Heart left ventricle (tissue), 16 donors: ENCODE results near the gene MRPL36. TPM values are rescaled to one million over a fixed set of nuclear protein-coding genes. Genes with fewer than 3 reads are reported as not detected.

Experiments
- ATAC-seq, 4 donors: fragments of 200-7000 bp; cut with Tn5 transposase; one replicate each; pipeline ENCODE4 v1.9.1; 2020 to 2022; ENCODE audit warnings: moderate library complexity in 4 of 4, mild to moderate bottlenecking in 3 of 4, moderate number of reproducible peaks in 1 of 4
- DNase-seq, 5 donors: peaks; one replicate each; pipeline ENCODE4 v3.0.0-alpha.2; 2020
- H3K27ac ChIP-seq, 12 donors: fragments of 200-600 bp; sonication (generic) in 4 of 12; one replicate each; pipeline versions ENCODE4 v1.5.0 to v1.8.0; 2016 to 2022; ENCODE audit warnings: mild to moderate bottlenecking in 2 of 12
- H3K27me3 ChIP-seq, 9 donors: fragments of 200-600 bp; sonication (generic) in 2 of 9; one replicate each; pipeline versions ENCODE4 v1.5.1 to v1.8.0; 2016 to 2022; ENCODE audit warnings: mild to moderate bottlenecking in 3 of 9
- H3K36me3 ChIP-seq, 9 donors: fragments of 200-600 bp; sonication (generic) in 2 of 9; one replicate each; pipeline versions ENCODE4 v1.5.0 to v1.8.0; 2018 to 2022; ENCODE audit warnings: mild to moderate bottlenecking in 2 of 9
- H3K4me1 ChIP-seq, 12 donors: fragments of 200-600 bp; sonication (generic) in 4 of 12; one replicate each; pipeline versions ENCODE4 v1.5.0 to v1.8.0; 2016 to 2022; ENCODE audit warnings: mild to moderate bottlenecking in 3 of 12
- H3K4me3 ChIP-seq, 12 donors: fragments of 200-600 bp; sonication (generic) in 4 of 12; one replicate each; pipeline versions ENCODE4 v1.5.0 to v1.8.0; 2017 to 2022; ENCODE audit warnings: mild to moderate bottlenecking in 9 of 12, moderate library complexity in 4 of 12
- H3K9me3 ChIP-seq, 12 donors: fragments of 200-600 bp; sonication (generic) in 4 of 12; one replicate each; pipeline versions ENCODE4 v1.5.0 to v1.8.0; 2016 to 2022; ENCODE audit warnings: mild to moderate bottlenecking in 1 of 12
- CTCF ChIP-seq, 12 donors: fragments of 200-600 bp; sonication (generic) in 4 of 12; IDR thresholded peaks; one replicate each; pipeline versions ENCODE4 v1.5.0 to v1.8.0; 2018 to 2022; ENCODE audit warnings: antibody characterized with exemption in 12 of 12, mild to moderate bottlenecking in 5 of 12
- POLR2A ChIP-seq, 2 donors: fragments of 450-650 bp; IDR thresholded peaks; one replicate each; pipeline ENCODE4 v1.6.1; 2017; ENCODE audit warnings: antibody characterized with exemption in 2 of 2, mild to moderate bottlenecking in 2 of 2, moderate library complexity in 2 of 2
- WGBS, 4 donors: extraction: QIAGEN DNeasy Blood & Tissue Kit in 2 of 4; methylation state at CpG; one replicate each; pipeline versions ENCODE4 v1.1.5 to v1.1.7; 2013 to 2018; 5-methylcytosine and 5-hydroxymethylcytosine counted together
- intact Hi-C, 10 donors: fragments of 100-400 bp; cut with DNase I; formaldehyde crosslinking; loops; one replicate each; pipeline versions ENCODE4 v1.11.1 to v1.14.2; 2022
- polyA plus RNA-seq, 2 donors: library from polyadenylated mRNA; stranded (reverse); fragments of 200-250 nt; gene quantifications; one replicate each; pipeline ENCODE4 v1.2.3, GENCODE V29; 2013
- total RNA-seq, 9 donors: library from RNA; depleted of rRNA in 2 of 9; stranded (reverse); fragments of >200 nt in 2 of 9; fragmentation: NEBNext Ultra II Directional in 3 of 9; extraction: Animal tissue kit (Norgen Biotek cat#: 25700) in 3 of 9; gene quantifications; one replicate each; pipeline versions ENCODE4 v1.1.0 to v1.2.4, GENCODE V29; 2016 to 2023
- donor health status: ischemic (EF 13 %, LVEDD 7.1; RV severe dilation, severe dysfunction).
- donor health status: healthy with polysubstance abuse.
- donor health status: DM: no; HTN: yes; CAD: no.
- donor health status: DM: no; HTN: no; CAD: no.
- donor health status: ischemic (EF 25% LVEDD 6.9; RV normal size, moderate dysfunction).
- donor health status: ischemic (EF 25% LVEDD 5.7; RV mildly dilated, moderate dysfunction).
- donor health status: healthy.
- donor health status: DM: yes; HTN: yes; CAD: no.
- donor health status: ischemic (EF 35%, LVEDD 5.7; RV mildly dilated, moderate dysfunction).
- donor health status: nonischemic (EF 11% LVEDD 7.7; RV severe dilation, severe dysfunction).
- donor health status: DM: yes; HTN: yes; CAD: no.
- donor health status: PGD.
- donor health status: ischemic (EF 29% LVEDD 5.4; RV normal size, mild dysfunction).
- donor health status: nonischemic (EF 23%, LVEDD 6.1; RV moderate dilation, normal function).

Gene MRPL36
- total and polyA plus RNA-seq, 11 donors, result 45.6 to 107 (median 56.4) TPM

- Histone ChIP-seq H3K27ac (no peak overlapping the region), H3K36me3 (peaks cover 0 to 10% (median 0%) of the 10 kb centered on the region in 9 donors), H3K4me3 (no peak overlapping the region), H3K27me3 (peaks cover 0 to 7% (median 0%) of the 10 kb centered on the region in 9 donors), H3K4me1 (peaks cover 0 to 33% (median 0%) of the 10 kb centered on the region in 12 donors), H3K9me3 (no peaks in the 10 kb centered on the region)
- ATAC-seq (no peak), DNase-seq (peak in 1 of 5 donors; percentile 51)
- no peak for TF ChIP-seq CTCF (IDR thresholded peaks at IDR 0.05)
- no peak for TF ChIP-seq POLR2A (IDR thresholded peaks at IDR 0.05)
- 81 to 90% (median 86%) methylated on average over 11 to 16 of the region's 16 CpGs for WGBS, 4 donors
- intact Hi-C loops, result no loop called here
These were observed 33.8 kb upstream of the MRPL36 start for GRCh38 chr5:1833264-1834021.

- Histone ChIP-seq H3K27ac (peak overlapping the region in 1 of 12 donors; percentile 36), H3K27me3 (peaks cover 0 to 4% (median 0%) of the 10 kb centered on the region in 9 donors), H3K36me3 (peaks cover 0 to 10% (median 0%) of the 10 kb centered on the region in 9 donors), H3K4me3 (no peak overlapping the region), H3K4me1 (peaks cover 0 to 33% (median 0%) of the 10 kb centered on the region in 12 donors), H3K9me3 (no peaks in the 10 kb centered on the region)
- no peak for TF ChIP-seq CTCF (IDR thresholded peaks at IDR 0.05)
- TF ChIP-seq POLR2A (IDR thresholded peaks at IDR 0.05), result no peak
- WGBS, 4 donors, result 68 to 78% (median 76%) methylated on average over 28 of the region's 28 CpGs
- DNase-seq (peak in 2 of 5 donors; percentile 25 to 51), ATAC-seq (peak; percentile 57 to 83 (median 70))
- intact Hi-C loops, result no loop called here
These were observed 33.0 kb upstream of the MRPL36 start for GRCh38 chr5:1832511-1833250.

GRCh38 chr5:1831677-1832313 is 32.2 kb upstream of the MRPL36 start:
- intact Hi-C loops, result no loop called here
- peaks cover 0 to 10% (median 0%) of the 10 kb centered on the region in 9 donors for H3K36me3 ChIP-seq
- H3K4me1 ChIP-seq, result peaks cover 0 to 24% (median 0%) of the 10 kb centered on the region in 12 donors
- DNase-seq (peak in 1 of 5 donors; percentile 9), ATAC-seq (no peak)
- TF ChIP-seq CTCF (IDR thresholded peaks at IDR 0.05), result no peak
- TF ChIP-seq POLR2A (IDR thresholded peaks at IDR 0.05), result no peak
- H3K9me3 ChIP-seq, result no peaks in the 10 kb centered on the region
- H3K4me3 ChIP-seq, result no peak overlapping the region
- peak overlapping the region in 1 of 12 donors; percentile 36 for H3K27ac ChIP-seq
- no peaks in the 10 kb centered on the region for H3K27me3 ChIP-seq
- WGBS, 4 donors, result 51 to 64% (median 56%) methylated on average over 9 to 14 of the region's 14 CpGs
